ENCODE results near the gene VTI1A.

VTI1A gene

DNA sequence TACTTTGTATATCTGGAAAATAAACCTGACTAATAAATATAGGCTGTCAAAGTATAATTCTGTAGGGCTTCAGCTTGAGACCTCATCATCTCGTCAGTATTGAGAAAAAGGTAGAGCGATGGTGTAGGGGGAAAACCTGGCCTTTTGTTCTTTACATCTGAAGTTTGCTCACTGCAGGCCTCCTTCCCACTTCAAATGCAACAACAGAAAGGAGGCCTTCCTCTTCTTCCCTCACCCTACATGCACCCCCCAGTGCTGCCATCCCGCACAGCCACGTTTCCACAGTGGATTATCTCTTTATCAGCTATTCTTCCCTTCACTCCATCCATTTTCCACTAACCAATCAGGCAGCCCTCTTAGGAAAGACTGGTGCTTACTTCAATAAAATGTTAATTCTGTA is 112.3 kb downstream of the VTI1A start:
- Histone ChIP-seq H3K27me3 (ENCODE audit: control insufficient read depth, insufficient read depth, low read length) (no peaks in the 10 kb centered on the region), H3K4me3 (ENCODE audit: low read length) (no peak overlapping the region), H3K9ac (ENCODE audit: low read length) (no peak overlapping the region), H3K4me1 (ENCODE audit: control insufficient read depth, insufficient read depth, low read length) (peaks cover 23% of the 10 kb centered on the region), H3K9me3 (ENCODE audit: control insufficient read depth, low read length) (no peaks in the 10 kb centered on the region), H3K36me3 (ENCODE audit: control insufficient read depth, insufficient read depth, low read length) (no peaks in the 10 kb centered on the region)

DNA sequence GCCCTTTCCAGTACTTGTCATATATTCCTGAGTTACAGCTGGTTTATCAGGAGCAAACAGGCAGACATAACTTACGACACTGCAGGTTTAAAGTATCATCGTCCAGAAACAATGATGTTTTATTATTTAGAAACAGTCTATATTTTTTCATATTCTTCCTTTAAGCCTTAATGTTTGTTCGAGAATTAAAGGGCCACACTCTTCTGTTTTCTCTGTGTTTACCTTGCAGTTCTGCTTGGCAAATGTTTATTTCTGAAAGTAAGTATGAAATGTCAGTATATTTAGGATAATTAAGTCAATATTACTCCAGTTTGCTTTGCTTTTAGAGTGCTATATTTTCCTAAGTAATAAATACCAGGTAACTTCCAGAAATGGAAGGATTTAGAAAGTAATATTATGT is 115.1 kb downstream of the VTI1A start:
- no peak overlapping the region for H3K9ac ChIP-seq (ENCODE audit: low read length)
- peaks cover 30% of the 10 kb centered on the region for H3K4me1 ChIP-seq (ENCODE audit: control insufficient read depth, insufficient read depth, low read length)
- no peaks in the 10 kb centered on the region for H3K27me3 ChIP-seq (ENCODE audit: control insufficient read depth, insufficient read depth, low read length)
- no peak overlapping the region for H3K4me3 ChIP-seq (ENCODE audit: low read length)
- H3K36me3 ChIP-seq (ENCODE audit: control insufficient read depth, insufficient read depth, low read length), result no peaks in the 10 kb centered on the region
- no peaks in the 10 kb centered on the region for H3K9me3 ChIP-seq (ENCODE audit: control insufficient read depth, low read length)

- H3K9ac ChIP-seq (ENCODE audit: low read length), result no peak overlapping the region
- no peaks in the 10 kb centered on the region for H3K27me3 ChIP-seq (ENCODE audit: control insufficient read depth, insufficient read depth, low read length)
- no peak overlapping the region for H3K4me3 ChIP-seq (ENCODE audit: low read length)
- H3K4me1 ChIP-seq (ENCODE audit: control insufficient read depth, insufficient read depth, low read length), result peaks cover 25% of the 10 kb centered on the region
- no peaks in the 10 kb centered on the region for H3K9me3 ChIP-seq (ENCODE audit: control insufficient read depth, low read length)
- H3K36me3 ChIP-seq (ENCODE audit: control insufficient read depth, insufficient read depth, low read length), result no peaks in the 10 kb centered on the region
These were observed 116.0 kb downstream of the VTI1A start for GRCh38 chr10:112562809-112563663.

- H3K4me3 ChIP-seq (ENCODE audit: low read length), result no peak overlapping the region
- H3K9ac ChIP-seq (ENCODE audit: low read length), result no peak overlapping the region
These were observed 117.3 kb downstream of the VTI1A start for GRCh38 chr10:112564337-112564736.

DNA sequence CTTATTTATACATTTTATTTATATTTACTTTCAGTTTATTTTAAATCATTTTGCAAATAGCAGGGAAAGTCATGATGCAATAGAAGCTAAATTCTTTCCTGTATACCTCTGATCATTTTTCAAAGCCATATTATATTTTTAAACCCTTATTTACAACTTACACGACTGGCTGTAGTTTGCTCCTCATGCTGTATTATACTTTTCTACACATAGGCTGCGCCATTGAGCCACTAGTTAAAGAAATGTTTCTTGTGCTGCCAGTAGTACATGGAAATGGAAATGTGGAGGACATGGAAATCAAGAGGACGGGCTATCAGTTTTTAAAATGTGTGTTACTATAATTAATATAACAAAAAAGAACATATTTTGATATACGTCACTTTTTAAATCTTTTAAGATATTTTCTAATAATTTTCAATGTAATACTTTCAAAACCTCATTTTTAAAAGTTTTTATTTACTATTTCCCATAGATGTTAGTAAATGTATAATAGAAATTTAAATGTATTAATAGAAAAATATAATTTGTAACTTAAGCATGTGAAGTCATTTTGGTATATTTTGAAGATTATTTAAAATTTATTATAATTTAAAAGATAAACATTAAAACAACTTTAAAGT is 118.5 kb downstream of the VTI1A start:
- no peaks in the 10 kb centered on the region for H3K9me3 ChIP-seq (ENCODE audit: control insufficient read depth, low read length)
- H3K9ac ChIP-seq (ENCODE audit: low read length), result no peak overlapping the region
- no peak overlapping the region for H3K4me3 ChIP-seq (ENCODE audit: low read length)
- peaks cover 19% of the 10 kb centered on the region for H3K4me1 ChIP-seq (ENCODE audit: control insufficient read depth, insufficient read depth, low read length)
- H3K36me3 ChIP-seq (ENCODE audit: control insufficient read depth, insufficient read depth, low read length), result no peaks in the 10 kb centered on the region
- H3K27me3 ChIP-seq (ENCODE audit: control insufficient read depth, insufficient read depth, low read length), result no peaks in the 10 kb centered on the region

More at GRCh38 chr10:112564337-112564736, 117.3 kb downstream of the VTI1A start:
- Histone ChIP-seq H3K36me3 (ENCODE audit: control insufficient read depth, insufficient read depth, low read length) (no peaks in the 10 kb centered on the region), H3K9me3 (ENCODE audit: control insufficient read depth, low read length) (no peaks in the 10 kb centered on the region), H3K27me3 (ENCODE audit: control insufficient read depth, insufficient read depth, low read length) (no peaks in the 10 kb centered on the region), H3K4me1 (ENCODE audit: control insufficient read depth, insufficient read depth, low read length) (peaks cover 19% of the 10 kb centered on the region)

DNA sequence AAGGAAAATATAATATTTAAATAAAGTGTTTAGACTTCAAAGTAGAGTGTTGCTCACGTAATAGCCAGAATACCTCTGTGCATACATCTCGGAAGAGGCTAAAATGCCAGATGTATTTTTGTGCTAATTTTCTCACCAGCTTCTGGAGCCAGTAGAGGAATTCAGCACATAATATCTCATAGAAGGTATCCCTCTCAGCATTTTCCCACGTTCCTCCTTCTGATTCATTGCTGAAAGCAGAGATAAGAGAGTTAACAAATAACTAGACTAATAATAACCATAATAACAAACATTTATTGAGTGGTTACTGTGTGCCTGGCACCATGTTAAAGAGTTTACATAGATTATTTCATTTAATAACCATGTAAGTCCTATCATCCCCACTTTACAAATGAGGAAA is 123.6 kb downstream of the VTI1A start:
- Histone ChIP-seq H3K36me3 (ENCODE audit: control insufficient read depth, insufficient read depth, low read length) (no peaks in the 10 kb centered on the region), H3K9ac (ENCODE audit: low read length) (no peak overlapping the region), H3K9me3 (ENCODE audit: control insufficient read depth, low read length) (no peaks in the 10 kb centered on the region), H3K27me3 (ENCODE audit: control insufficient read depth, insufficient read depth, low read length) (no peaks in the 10 kb centered on the region), H3K4me1 (ENCODE audit: control insufficient read depth, insufficient read depth, low read length) (no peaks in the 10 kb centered on the region), H3K4me3 (ENCODE audit: low read length) (no peak overlapping the region)

GRCh38 chr10:112579578-112579977 is 132.6 kb downstream of the VTI1A start:
- Histone ChIP-seq H3K4me1 (ENCODE audit: control insufficient read depth, insufficient read depth, low read length) (no peaks in the 10 kb centered on the region), H3K36me3 (ENCODE audit: control insufficient read depth, insufficient read depth, low read length) (no peaks in the 10 kb centered on the region), H3K9me3 (ENCODE audit: control insufficient read depth, low read length) (no peaks in the 10 kb centered on the region), H3K9ac (ENCODE audit: low read length) (no peak overlapping the region), H3K27me3 (ENCODE audit: control insufficient read depth, insufficient read depth, low read length) (no peaks in the 10 kb centered on the region), H3K4me3 (ENCODE audit: low read length) (no peak overlapping the region)

GRCh38 chr10:112580267-112580666 is 133.3 kb downstream of the VTI1A start:
- no peaks in the 10 kb centered on the region for H3K9me3 ChIP-seq (ENCODE audit: control insufficient read depth, low read length)
- H3K4me3 ChIP-seq (ENCODE audit: low read length), result no peak overlapping the region
- peaks cover 6% of the 10 kb centered on the region for H3K4me1 ChIP-seq (ENCODE audit: control insufficient read depth, insufficient read depth, low read length)
- H3K27me3 ChIP-seq (ENCODE audit: control insufficient read depth, insufficient read depth, low read length), result no peaks in the 10 kb centered on the region
- no peak overlapping the region for H3K9ac ChIP-seq (ENCODE audit: low read length)
- H3K36me3 ChIP-seq (ENCODE audit: control insufficient read depth, insufficient read depth, low read length), result no peaks in the 10 kb centered on the region

DNA sequence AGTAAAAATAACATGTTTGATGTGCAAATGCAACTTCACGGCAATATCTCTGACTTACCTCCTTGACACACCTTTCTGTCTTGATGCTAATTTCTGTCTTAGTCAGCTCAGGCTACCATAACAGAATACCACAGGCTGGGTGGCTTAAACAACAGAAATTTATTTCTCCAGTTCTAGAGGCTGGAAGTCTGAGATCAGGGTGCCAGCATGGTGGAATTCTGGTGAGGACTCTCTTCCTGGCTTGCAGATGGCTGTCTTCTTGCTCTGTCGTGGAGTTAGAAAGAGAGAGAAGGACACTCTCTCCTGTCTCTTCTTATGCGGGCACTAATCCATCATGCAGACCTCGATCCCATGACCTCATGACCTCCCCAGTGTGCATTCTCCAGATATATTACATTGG is 134.9 kb downstream of the VTI1A start:
- H3K4me1 ChIP-seq (ENCODE audit: control insufficient read depth, insufficient read depth, low read length), result peaks cover 7% of the 10 kb centered on the region
- no peaks in the 10 kb centered on the region for H3K36me3 ChIP-seq (ENCODE audit: control insufficient read depth, insufficient read depth, low read length)
- H3K27me3 ChIP-seq (ENCODE audit: control insufficient read depth, insufficient read depth, low read length), result no peaks in the 10 kb centered on the region
- H3K4me3 ChIP-seq (ENCODE audit: low read length), result no peak overlapping the region
- H3K9ac ChIP-seq (ENCODE audit: low read length), result no peak overlapping the region
- H3K9me3 ChIP-seq (ENCODE audit: control insufficient read depth, low read length), result no peaks in the 10 kb centered on the region

DNA sequence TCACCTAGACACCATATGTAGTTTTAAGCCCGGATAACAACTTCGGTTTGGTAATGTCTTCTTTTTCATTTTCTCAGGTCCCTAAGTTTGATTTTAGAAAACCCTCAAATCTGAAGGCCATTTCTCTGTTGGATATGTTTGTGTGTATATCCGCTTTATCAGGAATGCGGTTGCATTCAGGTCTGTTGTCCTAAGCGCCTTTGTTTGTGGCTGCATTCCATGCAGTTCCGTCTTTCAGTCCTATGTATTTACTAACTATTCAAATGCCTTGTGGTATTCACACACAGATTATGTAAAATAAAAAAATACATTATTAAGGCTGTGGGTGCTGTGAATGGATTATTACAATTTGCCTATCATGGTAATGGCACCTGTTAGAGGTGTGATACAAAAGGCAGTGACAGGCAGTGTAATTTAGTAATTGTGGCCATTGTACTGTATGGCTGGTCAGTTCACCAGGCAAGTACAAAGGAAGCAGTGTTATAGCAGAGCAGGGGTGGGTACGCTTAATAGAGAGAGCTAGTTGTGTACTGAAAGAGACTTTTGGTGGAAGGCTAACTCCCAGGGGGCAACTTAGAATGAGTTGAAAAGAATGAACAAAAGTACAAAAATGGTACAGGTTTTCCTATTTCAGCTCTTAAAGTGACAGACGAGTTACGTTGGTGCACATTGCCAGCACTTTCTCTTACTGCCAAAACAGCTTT is 136.4 kb downstream of the VTI1A start:
- Histone ChIP-seq H3K36me3 (ENCODE audit: control insufficient read depth, insufficient read depth, low read length) (no peaks in the 10 kb centered on the region), H3K27me3 (ENCODE audit: control insufficient read depth, insufficient read depth, low read length) (no peaks in the 10 kb centered on the region), H3K4me1 (ENCODE audit: control insufficient read depth, insufficient read depth, low read length) (peaks cover 7% of the 10 kb centered on the region)

DNA sequence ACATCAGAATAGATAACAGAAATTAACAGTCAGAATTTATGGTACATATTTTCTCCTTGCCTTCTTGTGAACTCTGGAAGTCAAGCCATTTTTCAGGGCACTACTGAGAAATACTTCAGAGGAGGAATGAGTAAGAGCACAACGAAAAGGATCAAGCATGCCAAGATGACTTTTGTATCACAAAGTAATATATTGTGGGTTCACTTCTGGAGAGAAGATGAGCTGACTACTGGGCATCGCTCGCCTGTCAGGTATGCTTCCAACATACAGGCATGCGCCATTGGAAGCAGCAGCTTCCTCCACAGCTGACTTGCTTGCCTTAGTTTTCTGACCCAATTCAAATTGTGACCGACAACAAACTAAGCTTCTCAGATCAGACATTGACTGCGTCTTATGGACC is 137.3 kb downstream of the VTI1A start:
- Histone ChIP-seq H3K36me3 (ENCODE audit: control insufficient read depth, insufficient read depth, low read length) (no peaks in the 10 kb centered on the region), H3K4me1 (ENCODE audit: control insufficient read depth, insufficient read depth, low read length) (peaks cover 7% of the 10 kb centered on the region), H3K9ac (ENCODE audit: low read length) (no peak overlapping the region)

More for the DNA sequence above, 136.4 kb downstream of the VTI1A start:
- Histone ChIP-seq H3K4me3 (ENCODE audit: low read length) (no peak overlapping the region), H3K9ac (ENCODE audit: low read length) (no peak overlapping the region), H3K9me3 (ENCODE audit: control insufficient read depth, low read length) (no peaks in the 10 kb centered on the region)

DNA sequence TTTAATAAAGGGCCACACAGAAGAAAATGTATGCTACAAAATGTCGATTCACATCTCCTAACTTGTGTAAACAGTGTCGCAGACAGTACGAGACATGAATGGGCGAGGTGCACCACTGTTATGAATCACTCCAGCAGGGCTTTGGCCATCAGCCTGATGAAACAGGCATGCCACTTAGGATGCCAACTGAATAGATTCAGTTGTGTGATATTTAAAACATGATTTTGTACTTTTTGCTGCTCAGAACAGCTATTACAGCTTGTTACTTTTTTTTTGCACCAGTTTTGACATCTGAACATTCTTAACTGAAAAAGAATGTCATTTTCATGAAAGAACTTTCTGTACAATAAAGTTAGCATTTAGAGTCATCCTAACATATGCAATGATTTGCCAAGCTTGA is 138.1 kb downstream of the VTI1A start:
- Histone ChIP-seq H3K4me1 (ENCODE audit: control insufficient read depth, insufficient read depth, low read length) (peaks cover 7% of the 10 kb centered on the region), H3K36me3 (ENCODE audit: control insufficient read depth, insufficient read depth, low read length) (no peaks in the 10 kb centered on the region), H3K4me3 (ENCODE audit: low read length) (no peak overlapping the region), H3K9me3 (ENCODE audit: control insufficient read depth, low read length) (no peaks in the 10 kb centered on the region), H3K27me3 (ENCODE audit: control insufficient read depth, insufficient read depth, low read length) (no peaks in the 10 kb centered on the region), H3K9ac (ENCODE audit: low read length) (no peak overlapping the region)

More for the DNA sequence above, 137.3 kb downstream of the VTI1A start:
- Histone ChIP-seq H3K27me3 (ENCODE audit: control insufficient read depth, insufficient read depth, low read length) (no peaks in the 10 kb centered on the region), H3K4me3 (ENCODE audit: low read length) (no peak overlapping the region), H3K9me3 (ENCODE audit: control insufficient read depth, low read length) (no peaks in the 10 kb centered on the region)

Data from mucosa of stomach (tissue), 1 donor.